GM19023 (cell line): ENCODE results near the gene PVALEF.
"Not testable (repeated sequence)": the region's sequence is repeated elsewhere in the genome, so short reads cannot be mapped to it uniquely, and the experiment has no call there.

Experiments used
- ATAC-seq: cut with Tn5 transposase; IDR thresholded peaks from one replicate; pipeline ENCODE4 v1.9.1; 2021; ENCODE audit warnings: mild to moderate bottlenecking, moderate library complexity; ENCODE audit not compliant: unreplicated experiment

PVALEF gene

DNA sequence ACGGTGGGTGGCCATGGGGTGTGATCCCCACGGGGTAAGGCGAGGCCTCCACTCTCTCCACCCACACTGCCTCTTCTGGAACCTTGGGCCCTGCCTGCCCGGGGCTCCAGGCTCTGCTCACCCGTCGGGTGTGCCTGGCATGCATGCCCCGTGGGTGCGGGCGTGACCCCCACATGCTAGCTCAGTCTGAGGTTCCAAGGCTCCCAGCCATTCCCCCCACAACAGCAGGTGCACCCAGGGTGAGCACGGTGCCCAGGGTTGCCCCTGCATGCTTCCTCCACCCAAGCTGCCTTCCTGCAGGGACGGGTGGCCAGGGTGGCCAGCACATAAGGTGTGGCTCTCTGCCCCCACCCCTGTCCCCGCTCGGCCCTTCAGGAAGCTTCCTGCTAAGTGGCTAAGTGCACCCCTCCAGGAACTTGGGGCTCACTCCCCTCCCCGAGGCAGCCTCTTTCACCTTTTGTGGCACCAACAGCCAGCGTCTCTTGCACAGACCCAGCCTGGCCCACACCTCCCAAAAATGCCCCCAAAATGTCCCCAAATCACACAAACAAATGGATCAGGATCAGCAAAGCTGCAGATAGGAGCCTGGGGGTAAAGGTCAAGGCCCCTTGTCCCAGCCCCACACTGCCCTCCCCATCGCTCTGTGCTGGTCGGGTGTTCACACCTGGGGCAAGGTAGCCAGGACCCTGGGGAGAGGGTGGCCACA, 21.4 kb upstream of the PVALEF start:
- ATAC-seq = no peak

DNA sequence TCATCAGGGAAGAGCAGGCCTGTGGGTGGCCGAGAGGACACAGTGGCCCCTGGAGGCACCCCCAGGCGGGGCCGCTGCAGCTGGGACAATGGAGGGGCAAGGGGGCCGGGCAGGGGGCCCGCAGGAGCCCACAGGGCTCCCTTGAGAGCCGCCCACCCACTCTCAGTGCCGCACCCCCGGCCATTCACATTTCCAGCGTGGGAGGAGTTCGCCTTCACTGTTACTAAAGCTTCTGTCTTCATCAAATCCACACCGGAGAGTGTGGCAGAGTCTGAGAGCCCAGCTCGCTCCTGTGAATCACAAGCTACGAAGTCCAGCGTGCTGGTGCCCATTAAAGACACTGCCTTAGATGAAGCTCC, 20.9 kb upstream of the PVALEF start:
- no peak for ATAC-seq

DNA sequence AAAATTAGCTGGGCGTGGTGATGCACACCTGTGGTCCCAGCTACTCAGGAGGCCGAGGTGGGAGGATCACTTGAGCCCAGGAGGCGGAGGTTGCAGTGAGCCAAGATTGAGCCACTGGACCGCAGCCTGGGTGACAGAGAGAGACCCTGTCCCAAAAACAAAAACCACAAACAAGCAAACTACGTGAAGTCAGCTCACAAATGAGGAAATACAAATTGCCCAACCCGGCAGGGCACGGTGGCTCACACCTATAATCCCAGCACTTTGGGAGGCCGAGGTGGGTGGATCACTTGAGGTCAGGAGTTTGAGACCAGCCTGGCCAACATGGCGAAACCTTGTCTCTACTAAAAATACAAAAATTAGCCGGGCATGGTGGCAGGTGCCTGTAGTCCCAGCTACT, 19.1 kb upstream of the PVALEF start:
- ATAC-seq = not testable (repeated sequence)

DNA sequence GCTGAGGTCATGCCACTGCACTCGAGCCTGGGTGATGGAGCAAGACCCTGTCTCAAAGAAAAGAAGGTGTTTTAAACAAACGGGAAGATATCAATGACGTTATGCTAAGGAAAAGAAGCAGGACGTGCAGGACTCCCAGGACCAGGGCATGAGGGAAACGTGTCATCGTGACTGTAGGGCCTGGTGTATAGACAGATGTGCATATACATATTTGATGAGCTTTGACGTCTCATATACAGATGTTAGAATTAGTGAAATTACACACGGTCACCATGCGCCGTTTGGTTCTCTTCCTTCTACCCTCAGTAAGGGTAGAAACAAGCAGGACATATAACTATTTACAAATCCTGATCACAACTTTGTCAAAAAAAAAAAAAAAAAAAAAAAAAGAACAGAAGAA, 17.6 kb upstream of the PVALEF start:
- ATAC-seq = no peak

DNA sequence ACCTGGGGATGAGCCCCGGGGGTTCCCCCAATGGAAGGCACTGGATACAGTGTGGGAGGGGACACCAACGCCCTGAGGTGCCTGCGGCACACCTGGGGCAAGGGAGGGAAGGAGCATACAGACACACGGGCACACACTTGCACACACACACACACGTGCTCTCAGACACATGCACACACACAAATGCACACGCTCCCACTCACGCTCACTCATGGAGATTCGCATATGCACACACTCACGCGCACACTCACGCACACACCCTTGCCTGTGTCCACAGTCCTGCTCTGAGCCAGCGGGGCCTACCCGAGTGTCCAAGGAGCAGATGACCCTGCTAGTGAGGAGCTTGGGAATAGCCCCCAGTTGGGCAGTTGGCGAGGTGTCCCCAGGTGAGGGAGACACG, 16.7 kb upstream of the PVALEF start:
- no peak for ATAC-seq

DNA sequence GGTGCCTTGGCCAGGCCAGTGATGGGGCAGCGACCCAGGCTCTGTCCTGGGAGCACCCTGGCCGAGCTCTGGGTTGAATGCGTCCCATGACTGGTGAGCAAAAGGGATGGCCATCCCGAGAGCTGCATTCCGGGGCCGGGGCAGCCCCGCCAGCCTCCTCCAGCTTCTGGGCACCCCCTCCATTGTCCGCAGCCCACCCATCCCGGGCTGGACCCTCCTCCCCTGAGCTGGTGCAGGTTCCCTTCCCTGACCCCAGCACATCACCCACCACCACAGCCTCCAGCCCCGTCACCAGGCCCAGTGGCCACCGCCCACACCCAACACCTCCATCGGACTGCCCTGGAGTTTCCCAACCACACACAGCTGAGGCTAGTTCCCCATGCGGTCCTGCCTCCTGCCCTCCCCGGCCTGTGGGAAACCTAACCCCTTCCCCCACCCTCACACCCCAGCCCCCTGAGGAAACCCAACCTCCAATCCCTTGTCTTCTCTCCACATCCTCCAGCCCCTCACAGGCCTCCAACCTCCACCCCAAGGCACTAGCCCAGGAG, 16.2 kb upstream of the PVALEF start:
- no peak for ATAC-seq

DNA sequence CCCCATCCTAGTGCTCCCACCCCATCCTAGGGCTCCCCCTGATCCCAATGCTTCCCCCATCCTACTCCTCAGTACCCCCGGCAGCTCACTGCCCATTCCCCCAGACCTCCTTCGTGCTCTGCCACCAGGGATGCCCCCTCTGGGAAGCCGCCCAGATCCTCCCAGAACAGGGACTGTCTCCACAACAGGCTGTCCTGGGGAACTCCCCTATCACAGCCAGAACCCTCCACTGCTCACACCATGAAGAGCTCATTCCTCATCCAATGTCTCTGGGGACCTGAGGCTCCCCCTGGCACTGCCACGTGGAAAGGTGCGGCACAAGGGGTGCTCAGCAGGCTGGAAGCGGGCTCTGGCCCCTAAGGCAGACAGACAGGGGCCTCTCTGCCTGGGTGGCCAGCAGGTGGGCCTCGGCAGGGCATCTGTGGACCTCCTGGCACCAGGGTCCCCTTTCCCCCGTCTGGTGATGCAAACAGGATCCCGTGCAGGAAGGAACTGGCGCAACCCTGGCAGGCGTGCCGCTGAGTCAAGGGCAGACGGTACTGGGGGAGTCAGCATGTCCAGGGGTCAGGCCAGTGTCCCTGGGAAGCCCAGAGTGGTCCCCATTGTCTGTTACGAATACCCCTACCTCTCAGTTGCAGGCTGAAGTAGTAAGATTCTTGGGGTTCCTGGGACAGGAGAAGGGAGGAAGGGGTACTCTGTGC, 14.8 kb upstream of the PVALEF start:
- ATAC-seq = no peak

DNA sequence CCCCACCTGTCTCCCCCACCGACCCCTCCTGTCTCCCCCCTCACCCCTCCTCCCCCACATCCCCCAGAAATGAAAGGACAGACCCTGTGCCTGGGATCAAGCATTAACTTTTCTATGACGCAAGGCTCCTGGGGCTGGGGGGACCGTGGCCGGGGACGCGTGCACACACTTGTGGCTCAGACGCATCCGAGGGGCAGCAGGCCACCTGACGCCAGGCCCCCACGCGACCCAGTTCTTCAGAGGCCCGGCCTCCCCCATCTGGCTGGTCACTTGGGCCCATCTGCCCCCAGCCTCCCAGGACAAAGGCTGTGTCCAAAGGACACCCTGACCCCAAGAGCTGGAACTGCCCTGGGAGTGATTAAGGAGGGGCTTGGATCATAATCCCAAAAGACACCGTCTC, 14.0 kb upstream of the PVALEF start:
- no peak for ATAC-seq

DNA sequence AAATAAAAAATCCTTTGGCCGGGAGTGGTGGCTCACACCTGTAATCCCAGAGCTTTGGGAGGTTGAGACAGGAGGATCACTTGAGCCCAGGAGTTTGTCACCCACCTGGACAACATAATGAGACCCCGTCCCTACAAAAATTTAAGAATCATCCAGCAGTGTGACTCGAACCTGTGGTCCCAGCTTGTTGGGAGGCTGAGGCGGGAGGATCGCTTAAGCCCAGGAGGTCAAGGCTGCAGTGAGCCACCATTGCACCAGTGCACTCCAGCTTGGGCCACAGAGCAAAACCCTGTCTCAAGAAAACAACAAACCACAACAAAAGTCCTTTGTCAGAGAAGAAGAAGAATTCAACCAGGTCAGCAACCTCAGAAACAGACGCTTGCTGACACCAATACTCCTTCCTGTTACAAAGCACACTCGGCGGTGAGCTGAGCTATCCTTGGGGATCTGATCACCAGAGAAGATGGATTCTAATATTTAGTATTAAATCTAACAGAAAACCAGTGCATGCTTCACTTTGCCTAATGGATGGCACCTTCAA, 12.9 kb upstream of the PVALEF start:
- ATAC-seq = no peak

DNA sequence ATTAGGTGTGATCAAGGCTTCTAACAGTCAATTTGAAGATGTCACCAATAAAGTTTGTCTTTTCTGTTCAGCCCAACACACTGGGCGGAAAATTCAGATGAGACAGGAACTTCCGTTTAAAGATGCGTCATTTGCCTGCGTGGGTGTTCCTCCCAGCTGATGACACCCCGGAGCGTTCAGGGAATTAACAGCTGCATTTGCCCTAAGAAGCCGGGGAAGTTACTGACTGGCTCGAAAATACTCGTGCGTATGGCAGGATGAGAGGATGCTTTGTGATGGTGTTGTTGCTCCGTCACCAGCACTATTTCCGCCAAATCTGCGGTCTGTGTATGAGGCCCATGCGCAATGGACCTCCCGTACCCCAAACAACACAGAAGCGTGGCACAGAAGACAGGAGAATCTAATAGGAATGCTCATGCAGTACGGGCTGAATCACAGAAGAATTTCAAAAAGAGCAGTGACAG, 11.9 kb upstream of the PVALEF start:
- ATAC-seq = no peak

DNA sequence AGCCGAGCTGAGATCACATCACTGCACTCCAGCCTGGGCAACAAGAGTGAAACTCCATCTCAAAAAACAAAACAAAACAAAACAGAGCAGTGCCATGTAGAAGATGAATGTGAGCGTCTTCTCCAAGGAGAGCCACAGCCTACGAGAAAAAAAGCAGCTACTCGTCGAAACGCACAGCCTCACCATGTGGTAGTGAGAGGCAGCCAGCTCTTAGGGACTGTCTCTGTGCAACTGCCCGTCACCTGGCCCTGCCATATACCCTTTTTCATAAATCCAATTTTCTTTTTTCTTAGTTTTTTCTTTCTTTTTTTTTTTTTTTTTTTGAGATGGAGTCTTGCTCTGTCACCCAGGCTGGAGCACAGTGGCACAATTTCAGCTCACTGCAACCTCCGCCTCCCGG, 11.3 kb upstream of the PVALEF start:
- ATAC-seq = not testable (repeated sequence)

DNA sequence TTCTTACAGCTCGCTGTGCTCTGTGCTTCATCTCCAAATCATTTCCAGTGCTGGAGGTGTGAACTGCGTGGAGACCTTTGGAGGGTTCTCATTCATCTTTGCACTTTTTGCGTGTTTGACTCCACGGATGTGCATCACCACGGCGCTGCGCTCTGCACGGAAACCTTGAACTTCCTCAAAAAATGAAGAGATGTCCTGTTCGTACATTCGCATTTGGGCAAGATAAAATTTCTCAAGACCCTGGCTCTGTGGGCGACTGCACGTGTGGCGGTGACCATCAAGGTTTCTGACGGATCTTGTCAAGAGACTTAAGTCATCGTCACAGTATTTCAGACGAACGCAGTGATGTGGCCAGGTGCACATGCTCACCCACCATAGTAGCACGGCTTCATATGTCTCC, 10.3 kb upstream of the PVALEF start:
- ATAC-seq = no peak

DNA sequence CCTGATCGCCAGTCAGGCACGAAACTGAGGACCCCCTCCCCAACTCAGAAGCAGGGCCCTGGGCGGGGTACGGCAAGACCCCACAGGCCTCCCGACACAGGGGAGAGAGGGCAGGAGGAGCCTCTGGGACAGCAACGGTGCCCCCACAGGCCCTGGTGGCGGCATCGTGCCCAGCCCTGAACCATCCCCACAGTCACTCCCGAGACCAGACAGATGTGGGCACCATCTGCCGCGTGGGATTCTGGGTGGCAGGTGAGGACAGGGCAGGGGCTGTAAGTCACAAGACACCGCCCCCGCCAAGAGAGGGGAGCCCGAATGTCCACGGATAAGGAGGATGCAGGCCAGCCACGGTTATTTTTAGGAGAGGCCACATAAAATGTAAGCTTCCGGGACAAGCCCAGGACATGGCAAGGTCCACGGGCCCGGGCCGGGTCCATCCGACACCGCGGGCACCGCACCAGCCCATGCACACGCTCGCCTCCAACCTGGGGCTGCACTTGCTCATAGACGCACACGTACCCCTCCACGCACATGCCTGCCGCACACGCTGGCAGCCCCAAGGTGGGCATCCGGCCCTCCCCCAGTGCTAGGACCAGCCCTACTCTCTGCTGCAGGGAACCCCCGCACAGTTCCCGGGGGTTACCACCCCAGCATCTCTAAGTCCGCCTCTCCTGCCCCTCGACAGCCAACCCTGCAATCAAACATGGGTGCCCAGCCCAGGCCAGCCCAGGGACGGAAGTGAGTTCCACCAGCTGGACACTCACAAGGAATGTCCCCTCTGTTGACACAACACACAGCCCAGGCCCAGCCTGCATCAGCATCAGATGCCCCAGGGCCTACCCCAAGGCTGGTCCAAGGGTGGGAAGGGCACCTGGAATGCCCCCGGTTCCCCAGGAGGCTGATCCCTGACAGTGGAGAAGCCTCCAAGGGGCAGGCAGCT, 8.2 kb upstream of the PVALEF start:
- no peak for ATAC-seq

DNA sequence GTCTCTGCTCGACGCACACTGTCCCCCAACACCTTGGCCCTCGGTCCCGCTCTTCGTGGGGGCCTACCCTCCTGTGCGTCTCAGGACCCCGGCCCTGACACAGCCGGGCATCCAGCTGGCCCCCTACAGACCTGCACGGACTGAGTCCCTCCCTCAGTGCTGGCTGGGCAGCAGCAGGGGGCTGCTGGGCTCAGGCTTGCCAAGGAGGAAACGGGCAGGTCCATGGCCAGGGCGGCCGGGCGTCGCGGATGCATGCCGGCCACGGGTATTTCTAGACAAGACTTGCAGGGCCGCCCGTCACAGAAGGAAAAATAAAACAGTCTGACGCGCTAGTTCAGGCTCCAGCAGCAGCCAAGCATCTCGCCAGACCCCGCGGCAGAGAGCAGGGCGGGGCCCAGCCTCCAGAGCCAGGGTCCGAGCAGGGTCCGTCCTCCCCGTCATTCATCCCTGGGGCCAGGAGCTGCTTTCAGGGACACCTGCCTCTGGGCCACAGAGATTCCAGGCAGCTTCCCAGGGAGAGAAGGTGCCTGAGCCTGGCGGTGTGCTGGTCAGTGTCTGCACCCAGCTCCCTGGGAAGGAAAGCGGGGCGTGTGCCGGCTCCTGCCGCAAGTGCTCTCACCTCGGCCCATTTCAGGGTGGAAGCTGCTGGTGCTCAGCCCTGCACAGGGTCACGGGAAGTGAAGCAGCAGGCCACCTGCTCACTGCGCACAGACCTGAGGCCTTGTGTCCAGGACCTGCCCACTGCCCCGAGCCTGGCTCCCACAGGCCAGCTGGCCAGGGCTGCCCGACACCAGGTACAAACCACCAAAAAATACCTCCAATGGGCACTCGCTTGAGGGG, 7.2 kb upstream of the PVALEF start:
- no peak for ATAC-seq

DNA sequence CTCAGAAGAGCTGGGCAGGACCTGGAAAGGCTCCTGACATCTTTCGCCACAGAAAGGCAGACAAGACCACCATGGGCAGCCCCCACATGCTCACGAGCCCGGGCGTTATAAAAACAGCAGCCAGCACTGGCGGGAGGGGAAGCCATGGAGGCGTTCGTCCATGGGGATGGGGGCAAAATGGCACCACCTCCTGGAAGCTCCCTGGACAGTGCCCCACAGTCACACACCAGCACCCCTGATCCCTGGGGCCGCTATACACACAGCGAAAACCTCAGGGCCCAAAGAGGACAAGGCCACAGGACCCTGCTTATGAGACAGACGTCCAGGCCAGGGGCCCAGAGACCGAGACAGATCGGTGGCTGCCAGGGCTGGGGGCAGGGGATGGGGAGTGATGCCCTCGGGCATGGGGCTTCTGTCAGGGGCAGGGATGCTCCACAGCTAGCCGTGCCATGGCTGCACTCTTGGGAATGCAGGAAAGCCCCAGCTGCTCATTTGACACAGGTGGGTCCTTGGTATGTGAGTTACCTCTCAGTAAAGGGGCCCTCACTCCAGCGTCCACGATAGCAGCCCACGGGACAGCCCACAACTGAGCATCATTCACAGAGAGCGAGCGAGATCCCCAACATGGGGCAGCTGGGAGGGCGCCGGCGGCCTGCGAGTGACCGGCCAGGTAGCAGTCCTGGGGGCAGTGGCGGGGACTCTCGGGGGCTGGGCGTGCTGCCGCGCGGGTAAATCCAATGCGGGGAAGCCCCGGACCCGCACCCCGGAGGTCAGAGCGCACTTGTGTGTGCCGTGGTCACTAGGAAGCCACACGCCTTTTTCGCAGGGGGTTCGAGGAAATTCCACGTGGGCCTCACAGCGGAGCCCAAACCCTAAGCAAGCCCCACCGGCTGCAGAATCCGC, 6.4 kb upstream of the PVALEF start:
- ATAC-seq = no peak

DNA sequence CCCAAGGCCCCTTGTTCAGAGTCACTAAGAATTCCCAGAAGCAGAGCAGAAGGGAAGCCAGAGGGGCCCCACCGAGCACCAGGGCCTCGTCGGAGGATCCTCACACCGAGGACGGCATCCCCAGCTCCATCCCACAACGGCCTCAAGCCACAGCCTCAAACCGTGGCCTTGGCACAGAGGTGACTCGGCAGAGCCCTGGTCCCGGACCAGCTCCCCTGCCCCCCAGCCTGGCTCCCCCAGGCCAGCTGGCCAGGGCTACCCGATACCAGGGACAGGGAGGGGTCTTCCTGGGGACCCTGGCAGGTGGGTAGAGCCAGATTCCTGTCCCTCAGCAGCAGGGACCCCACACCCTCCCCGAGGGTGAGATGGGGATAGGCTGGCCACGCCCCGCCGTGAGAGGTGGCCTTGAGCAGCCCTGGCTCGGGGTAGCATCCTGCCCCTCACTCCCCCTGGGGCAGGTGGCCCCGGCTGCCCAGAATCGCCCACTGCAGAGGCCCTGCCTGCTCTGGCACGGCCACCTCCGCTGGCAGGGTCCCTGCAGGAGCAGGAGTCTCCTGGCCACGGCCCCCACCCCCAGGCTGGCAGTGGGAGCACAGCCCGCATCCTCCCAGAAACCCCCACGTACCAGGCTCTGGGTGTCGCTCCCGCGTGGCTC, 5.6 kb upstream of the PVALEF start:
- no peak for ATAC-seq

DNA sequence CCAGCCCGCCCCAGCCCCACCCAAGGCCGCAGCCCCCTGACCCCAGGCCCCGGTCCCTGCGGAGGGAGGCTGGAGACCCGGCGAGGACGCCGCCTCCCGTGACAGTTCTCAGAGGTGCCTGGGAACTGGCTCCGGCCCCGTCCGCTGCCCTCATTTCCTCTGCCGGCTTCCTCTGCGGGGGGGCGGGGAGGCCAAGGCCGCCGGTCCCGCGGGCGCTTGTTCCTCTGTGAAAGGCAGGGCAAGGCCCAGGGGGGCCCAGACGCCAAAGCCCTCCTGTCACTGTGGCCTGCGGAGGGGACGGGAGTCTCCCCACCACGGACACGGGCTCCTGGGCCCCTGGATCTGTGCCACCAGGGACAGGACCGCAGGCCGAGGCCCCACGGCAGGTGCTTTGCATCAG, 5.0 kb upstream of the PVALEF start:
- ATAC-seq = no peak

DNA sequence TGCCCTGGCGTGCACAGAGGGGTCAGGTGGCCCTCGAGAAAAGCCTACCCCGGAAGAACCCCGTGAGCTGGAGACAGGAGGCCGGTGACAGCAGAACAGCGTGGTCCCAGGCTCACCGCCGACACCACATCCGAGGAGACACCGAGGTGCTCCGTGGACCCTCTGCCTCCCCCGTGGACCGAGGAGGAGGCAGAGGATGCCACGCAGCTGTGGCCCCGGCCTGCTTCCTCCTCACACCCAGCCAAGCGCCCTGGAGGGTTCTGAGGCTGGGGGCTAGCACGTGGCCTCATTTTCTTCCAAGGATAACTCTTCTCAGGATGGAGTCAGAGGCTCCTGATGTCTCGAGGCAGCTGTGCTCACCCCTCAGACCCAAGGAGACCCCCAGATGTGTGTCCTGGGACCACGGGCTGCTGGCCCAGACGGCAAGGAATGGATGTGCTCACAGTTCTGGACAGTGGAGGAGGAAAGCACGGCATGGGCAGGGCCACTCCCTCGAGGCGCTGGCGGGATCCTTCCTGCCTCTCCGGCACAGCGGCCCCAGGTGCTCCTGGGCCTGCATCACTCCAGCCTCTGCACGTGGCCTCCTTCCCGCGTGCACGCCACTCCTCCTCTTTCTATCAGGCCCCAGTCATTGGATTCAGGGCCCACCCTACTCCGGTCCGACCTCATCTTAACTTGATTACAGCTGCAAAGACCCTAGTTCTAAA, 4.4 kb upstream of the PVALEF start:
- ATAC-seq = no peak
